ENCODE data around the gene CCT5.
"Not testable (repeated sequence)": the region's sequence is repeated elsewhere in the genome, so short reads cannot be mapped to it uniquely, and the experiment has no call there.

CCT5 gene

GRCh38 chr5:10278658-10279279, 28.7 kb downstream of the CCT5 start:
- DNase-seq = no peak

DNA sequence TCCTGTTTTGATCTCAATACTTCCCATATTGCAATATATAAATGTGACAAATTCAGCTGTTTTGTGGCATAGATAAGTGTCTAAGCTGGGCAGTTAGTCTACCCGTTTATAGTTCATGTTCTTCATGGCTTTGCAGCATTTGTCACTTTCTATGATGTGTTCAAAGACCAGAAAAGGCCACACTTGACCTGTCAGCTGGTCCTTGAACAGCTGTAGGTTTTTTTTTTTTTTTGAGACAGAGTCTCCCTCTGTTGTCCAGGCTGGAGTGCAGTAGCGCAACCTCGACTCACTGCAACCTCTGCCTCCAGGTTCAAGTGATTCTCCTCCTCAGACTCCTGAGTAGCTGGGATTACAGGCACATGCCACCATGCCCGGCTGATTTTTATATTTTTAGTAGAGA, 29.2 kb downstream of the CCT5 start:
- no peak for DNase-seq

DNA sequence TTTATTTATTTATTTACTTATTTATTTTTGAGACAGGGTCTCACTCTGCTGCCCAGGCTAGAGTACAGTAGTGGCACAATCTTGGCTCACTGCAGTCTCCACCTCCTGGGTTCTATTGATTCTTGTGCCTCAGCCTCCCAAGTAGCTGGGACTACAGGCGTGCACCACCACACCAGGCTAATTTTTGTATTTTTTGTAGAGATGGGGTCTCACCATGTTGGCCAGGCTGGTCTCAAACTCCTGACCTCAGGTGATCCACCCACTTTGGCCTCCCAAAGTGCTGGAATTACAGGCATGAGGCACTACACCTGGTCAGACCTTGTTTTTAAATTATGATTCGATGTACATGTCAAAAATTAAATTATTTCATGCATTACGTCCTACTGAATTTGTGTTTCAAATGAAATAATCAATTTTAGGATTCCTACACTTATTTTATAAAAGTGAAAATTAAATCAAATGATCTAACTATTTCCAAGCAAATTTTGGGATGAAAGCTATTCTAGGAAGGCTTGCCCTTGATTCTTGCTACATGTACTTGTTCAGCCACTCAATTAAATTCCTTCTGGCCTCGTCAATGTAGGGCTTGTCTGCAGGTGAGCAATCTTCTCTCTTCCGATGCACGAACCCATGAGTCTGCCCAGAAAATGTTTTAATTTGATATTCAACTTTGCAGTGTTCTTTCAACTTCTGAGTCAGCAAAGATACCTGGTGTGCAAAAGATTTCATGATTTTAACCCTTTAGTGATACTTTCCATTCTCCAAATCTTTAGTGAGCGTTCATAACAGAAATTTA, 30.0 kb downstream of the CCT5 start:
- no peak for DNase-seq

DNA sequence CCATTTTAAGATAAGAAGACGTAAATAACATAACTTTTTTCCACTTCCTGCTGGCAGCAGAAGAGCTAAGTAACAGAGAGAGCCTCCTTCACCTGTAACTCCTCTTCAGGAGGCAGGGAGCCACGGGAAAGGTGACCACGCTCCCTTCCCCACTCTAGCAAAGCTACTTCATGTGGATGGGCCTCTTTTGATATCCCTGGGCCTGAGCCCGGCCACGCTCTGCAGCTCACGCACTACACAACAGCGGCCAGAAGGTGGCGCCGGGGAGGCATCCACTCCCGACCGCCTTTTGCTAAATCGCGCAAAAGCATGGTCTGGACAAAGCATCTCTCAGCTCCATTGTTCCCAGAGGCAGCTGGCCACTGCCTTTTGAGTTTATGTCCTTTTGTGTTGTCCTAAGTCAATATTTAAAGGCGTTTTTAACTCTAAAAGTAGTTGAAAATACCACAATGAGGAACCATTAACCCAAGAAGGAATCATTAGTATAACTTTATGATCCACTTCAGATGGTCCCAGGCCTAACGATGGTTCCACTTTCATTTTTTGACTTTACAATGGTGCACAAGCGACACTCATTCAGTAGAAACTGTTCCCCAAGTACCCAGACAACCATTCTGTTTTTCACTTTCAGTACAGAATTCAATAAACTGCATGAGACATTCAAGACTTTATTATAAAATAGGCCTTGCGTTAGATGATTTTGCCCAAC, 34.0 kb downstream of the CCT5 start:
- DNase-seq = peak; percentile 74

- DNase-seq = not testable (repeated sequence)
Measured at GRCh38 chr5:10285362-10285761, 35.3 kb downstream of the CCT5 start.

DNA sequence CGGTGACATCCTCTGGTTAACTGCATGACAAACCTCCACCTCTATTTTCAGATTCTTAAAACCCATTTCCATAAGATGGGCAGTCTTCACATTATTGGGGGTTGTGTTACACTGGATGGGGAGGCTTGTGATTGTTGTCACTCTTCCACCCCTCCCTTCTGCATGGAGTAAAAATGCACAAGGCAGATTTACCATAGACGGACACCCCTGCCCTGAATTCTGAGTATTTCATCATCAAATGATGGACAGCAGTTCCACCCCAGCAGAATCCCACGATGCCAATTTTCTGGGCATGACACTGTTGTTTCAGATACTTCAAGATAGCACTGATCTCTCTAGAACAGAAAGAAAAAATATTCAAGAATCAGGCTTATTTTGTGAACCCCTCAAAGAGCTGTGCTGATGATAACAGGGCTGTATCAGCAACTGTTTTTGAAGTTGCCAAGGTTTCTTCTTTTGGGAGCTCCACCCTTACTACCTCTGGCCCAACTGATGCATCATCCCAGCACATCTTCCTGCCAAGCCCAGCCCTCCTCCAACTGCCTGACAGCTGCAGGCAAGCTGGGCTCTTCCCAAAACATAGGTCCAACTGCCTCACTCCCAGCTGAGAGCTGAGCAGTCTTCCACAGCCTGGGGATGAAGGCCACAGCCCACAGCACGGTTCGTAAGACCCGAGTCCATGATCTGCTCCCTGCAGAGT, 36.2 kb downstream of the CCT5 start:
- DNase-seq = no peak

DNA sequence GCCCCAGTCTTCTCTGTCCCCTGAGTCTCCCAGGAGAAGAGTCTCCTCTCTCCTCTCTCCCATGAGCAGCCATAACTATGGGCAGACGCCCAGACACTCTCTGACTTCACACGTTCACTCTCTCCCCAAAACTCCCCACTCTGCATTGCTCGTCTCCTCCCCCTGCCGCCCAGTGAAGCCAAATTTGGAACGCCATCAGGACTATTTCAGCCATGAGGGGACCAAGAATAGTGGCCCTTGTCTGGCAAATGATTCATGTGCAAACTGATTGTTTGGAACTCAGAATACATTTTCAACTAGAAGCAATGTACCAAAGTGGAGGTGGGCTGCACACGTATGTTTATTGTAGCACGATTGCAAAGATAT, 36.8 kb downstream of the CCT5 start:
- DNase-seq = no peak

DNA sequence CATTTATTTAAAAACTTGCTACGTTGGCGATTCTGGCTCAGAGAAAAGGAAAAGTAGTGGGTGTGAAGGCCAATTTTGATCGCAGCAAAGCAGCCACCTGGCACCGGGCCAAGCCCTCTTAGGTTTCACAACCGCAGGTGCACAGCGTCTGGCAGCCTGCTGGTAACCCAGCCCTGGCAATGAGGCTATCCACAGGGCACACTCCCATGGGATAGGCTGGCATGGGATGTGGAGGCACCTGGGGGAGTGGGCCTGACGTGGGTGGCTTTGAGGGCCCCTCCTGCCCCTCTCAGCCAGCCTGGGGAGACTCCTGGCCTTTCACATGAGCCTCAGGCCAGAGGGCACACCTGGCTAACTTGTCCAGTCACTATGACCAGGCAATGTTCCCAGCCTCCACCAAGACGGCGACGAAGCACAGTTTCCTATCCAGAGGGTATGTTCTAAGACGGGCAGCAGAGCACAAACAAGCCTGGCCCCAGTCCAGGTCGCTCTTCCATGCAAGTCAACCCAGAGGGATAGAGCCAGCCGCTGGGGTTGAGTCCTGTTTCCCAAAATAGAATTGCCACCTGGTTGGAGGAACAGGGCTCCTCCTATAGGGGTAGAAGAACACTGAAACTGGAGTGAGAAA, 38.6 kb downstream of the CCT5 start:
- DNase-seq = peak in 1 of 2 donors; percentile 26

- DNase-seq = no peak
Measured at GRCh38 chr5:10289353-10289752, 39.3 kb downstream of the CCT5 start.

DNA sequence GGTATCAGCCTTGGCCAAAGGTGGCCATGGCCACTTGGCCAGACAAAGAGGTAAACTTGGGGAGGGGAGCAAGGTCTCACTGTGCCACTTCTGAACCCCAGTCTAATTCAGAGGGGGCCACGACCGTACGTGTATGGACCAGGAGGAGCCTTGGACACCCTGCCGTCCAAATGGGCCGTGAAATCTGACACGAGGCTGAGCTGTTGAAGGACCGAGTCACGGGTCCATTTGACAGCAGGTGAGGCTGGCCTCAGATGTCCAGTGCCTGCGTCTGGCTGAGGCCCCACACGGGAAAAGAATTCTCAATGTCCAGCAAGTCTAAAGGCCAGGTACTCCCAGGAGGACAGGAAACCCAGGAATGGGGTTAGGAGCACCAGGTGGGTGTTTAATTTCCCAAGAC, 39.9 kb downstream of the CCT5 start:
- DNase-seq = no peak

DNA sequence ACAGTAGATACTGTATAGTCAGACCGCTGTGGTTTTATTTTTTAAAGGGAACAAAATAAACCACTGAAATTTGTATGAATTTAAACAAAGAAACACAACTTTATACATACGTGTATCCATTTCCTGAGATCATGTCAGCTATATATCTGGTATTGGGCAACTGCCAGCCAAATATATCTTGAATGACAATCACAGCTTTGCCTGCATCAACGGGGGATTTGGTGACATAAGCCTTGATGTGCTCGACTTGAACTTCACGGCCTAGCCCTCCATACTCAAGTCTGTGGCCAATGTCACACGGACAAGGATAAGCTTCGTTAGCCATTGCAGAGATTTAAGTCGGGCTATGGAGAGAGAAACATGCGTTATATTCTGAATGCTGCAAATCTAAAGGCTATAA, 40.4 kb downstream of the CCT5 start:
- no peak for DNase-seq

DNA sequence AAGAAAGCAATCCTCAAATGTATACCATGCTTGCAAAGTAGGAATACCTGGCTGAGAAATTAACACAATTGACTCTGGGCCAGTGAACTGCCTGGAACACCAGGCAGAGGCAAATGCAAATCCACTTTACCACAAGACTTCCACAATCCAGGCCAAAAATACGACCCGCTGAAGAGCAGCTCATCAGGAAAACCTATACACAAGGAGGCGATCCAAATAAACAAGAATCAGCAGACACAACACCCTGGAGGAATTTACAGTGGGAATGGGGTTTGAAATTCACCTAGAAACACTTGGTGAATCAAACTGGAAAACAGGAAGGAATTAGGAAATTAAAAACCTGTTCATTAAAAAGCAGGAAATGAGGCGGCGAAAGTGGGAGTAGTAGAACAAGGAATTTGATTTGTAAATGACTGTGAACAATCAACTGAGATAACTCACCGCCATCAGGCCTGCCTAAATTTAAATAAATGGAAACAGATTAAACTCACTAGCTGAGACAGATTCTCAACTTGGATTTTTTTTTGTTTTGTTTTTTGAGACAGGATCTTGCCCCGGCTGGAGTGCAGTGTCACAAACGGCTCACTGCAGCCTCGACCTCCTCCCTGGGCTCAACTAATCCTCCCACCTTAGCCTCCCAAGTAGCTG, 41.7 kb downstream of the CCT5 start:
- no peak for DNase-seq

DNA sequence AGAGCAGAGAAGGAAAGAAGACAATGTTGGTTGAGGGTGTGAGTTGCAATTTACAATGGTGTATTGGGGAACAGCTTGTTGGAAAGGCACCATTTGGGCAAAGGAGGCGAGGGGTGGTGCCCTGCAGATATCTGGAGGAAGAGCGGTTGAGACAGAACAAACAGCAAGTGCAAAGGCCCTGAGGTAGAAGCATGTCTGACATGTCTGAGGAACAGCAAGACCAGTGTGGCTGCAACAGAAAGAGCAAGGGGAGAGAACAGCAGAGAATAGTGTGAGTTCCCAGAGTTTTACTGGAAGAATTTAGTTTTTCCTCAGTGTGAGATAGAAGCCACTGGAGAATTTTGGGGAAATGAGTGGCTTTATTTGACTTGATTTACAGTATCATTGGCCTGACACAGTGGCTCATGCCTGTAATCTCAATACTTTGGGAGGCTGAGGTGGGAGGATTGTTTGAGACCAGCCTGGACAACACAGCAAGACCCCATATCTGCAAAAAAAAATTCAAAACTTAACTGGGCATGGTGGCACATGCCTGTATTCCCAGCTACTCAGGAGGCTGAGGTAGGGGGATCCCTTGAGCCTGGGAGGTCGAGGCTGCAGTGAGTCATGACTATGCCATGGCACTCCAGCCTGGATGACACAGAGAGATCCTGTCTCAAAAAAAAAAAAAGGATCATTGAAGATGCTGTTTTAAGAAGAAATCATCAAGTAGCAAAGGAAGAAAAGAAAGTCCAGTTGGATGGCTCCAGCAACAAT, 44.0 kb downstream of the CCT5 start:
- no peak for DNase-seq

- DNase-seq = no peak
Measured at GRCh38 chr5:10295619-10296326, 45.7 kb downstream of the CCT5 start.

DNA sequence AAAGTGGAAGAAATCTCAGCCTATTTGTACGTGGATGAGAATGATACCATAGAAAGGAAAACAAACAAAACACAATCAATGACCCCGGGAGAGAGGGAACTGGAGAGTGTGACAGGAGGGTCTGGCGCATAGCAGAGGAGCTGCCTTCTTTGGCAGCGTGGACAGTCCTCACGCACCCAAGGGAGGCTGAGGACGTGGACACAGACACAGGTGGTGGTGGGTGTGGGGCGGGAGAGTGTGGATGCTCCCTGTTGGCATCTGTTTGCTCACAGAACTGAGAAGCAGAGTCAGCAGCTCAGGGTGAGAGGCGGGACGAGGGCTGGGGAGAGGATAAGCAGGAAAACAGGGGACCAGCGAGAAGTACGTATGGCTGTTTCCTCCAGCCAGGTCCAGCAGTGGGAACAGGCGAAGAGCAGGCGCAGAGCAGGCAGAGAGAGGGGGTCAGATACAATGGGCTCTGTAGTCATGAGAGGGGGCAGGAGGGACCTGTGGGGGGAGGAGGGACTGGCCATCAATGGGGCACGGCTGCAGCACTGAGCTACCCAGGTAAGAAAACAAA, 47.6 kb downstream of the CCT5 start:
- DNase-seq = no peak

GRCh38 chr5:10300246-10300645, 50.2 kb downstream of the CCT5 start:
- no peak for DNase-seq

DNA sequence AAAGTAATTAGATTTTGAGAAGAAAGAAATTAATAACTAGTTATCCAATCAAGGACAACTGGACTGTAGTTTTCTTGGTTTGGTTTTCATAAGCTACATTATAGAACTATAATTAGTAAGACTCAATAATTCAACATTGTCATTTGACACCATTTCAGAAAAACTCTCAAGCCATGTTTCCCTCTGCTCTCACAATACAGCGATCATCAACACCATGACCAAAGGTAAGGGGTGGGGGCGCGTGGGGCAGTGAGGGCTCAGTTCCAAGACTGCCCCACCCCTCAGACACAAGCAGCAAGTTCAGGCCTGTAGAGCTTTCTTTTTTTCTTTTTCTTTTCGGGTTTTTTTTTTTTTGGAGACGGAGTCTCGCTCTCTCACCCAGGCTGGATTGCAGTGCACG, 51.2 kb downstream of the CCT5 start:
- DNase-seq = no peak

DNA sequence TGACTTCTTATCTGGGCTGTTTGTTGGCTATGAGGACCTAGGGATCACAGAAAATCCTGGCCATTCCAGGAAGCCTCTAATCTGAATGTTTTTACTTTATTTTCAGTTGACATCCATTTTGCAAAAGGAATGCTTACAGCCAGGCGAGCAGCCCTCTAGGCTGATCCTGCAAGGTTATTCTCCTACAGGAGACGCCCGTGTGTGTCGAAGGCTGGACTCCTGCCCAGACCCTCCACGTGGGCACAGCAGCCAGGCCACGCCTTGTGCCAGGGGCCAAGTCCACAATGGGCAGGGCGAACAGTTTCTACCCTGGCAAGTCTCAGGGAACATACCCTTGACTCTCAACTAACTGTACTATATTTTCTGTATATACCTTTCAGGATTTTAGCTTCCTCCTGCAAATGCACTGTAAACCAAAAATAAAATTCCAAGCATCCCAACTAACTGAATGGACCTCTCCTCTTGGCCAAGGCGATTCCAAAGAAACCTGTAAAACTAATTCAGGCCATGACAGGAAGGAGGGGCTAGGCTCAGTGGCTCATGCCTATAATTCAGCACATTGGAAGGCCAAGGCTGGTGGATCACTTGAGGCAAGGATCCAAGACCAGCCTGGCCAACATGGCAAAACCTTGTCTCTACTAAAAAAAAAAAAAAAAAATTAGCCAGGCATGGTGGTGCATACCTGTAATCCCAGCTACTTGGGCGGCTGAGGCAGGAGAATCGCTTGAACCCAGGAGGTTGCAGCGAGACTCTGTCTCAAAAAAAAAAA, 51.9 kb downstream of the CCT5 start:
- no peak for DNase-seq

DNA sequence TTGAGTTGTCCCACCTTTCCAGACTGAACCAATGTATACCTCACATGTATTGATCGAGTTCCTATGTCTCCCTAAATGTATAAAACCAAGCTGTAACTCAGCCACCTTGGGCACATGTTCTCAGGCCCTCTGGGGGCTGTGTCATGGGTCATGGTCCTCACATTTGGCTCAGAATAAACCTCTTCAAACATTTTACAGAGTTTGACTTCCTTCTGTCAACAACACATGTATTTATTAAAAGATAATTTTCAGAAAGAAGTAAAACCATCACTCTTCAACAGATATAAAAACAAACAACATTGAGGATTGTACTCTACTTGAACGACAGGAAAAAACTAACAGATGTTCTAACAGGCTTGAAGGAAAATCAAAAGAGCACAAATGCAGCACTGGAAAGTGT, 53.1 kb downstream of the CCT5 start:
- no peak for DNase-seq

- no peak for DNase-seq
Measured at GRCh38 chr5:10303699-10304170, 53.7 kb downstream of the CCT5 start.
